ENCODE data around the gene TRIM54. TPM values are rescaled to one million over a fixed set of nuclear protein-coding genes. Genes with fewer than 3 reads are reported as not detected.

The TRIM54 gene
- polyA plus RNA-seq, 1 donor from 2014 or later, result not detected

- Histone ChIP-seq H3K36me3 (ENCODE audit: insufficient read depth, low read length) (no peaks in the 10 kb centered on the region), H4K20me1 (ENCODE audit: insufficient read depth) (no peaks in the 10 kb centered on the region), H3K9ac (ENCODE audit: low read length) (no peak overlapping the region), H3K27me3 (ENCODE audit: insufficient read depth, low read depth, low read length) (peaks cover 24% of the 10 kb centered on the region), H3K4me2 (ENCODE audit: low read length) (no peak overlapping the region), H3K9me2 (ENCODE audit: insufficient read depth, low read length) (no peaks in the 10 kb centered on the region), H3K27ac (ENCODE audit: low read length) (no peak overlapping the region), H2AFZ (ENCODE audit: low read depth, low read length) (no peak overlapping the region), H3K4me3 (ENCODE audit: low read length) (no peak overlapping the region), H3F3A (ENCODE audit: insufficient read depth, low read length, poor library complexity, severe bottlenecking) (no peaks in the 10 kb centered on the region), H3K79me2 (replicated peaks; ENCODE audit: insufficient read depth, low read length) (no peaks in the 10 kb centered on the region), H3K9me3 (ENCODE audit: low read length) (no peaks in the 10 kb centered on the region)
- no peak for TF ChIP-seq CTCF (IDR thresholded peaks at IDR 0.05; ENCODE audit: poor library complexity, severe bottlenecking)
- no peak for TF ChIP-seq SMC3 (conservative IDR thresholded peaks at IDR 0.05; ENCODE audit: poor library complexity)
- no peak for TF ChIP-seq MXI1 (conservative IDR thresholded peaks at IDR 0.05; ENCODE audit: poor library complexity, severe bottlenecking)
- no peak for TF ChIP-seq POLR2AphosphoS5 (IDR thresholded peaks at IDR 0.05)
- TF ChIP-seq EP300 (conservative IDR thresholded peaks at IDR 0.05; ENCODE audit: poor library complexity, severe bottlenecking), result no peak
- TF ChIP-seq EZH2 (IDR thresholded peaks at IDR 0.05; ENCODE audit: borderline replicate concordance, insufficient read depth, low read length, poor library complexity, severe bottlenecking), result no peak
- no peak for TF ChIP-seq TAF1 (IDR thresholded peaks at IDR 0.05; ENCODE audit: low read depth)
- no peak for TF ChIP-seq REST (IDR thresholded peaks at IDR 0.05; ENCODE audit: borderline replicate concordance)
- no peak for TF ChIP-seq RAD21 (conservative IDR thresholded peaks at IDR 0.05)
These were observed 11.6 kb upstream of the TRIM54 start for GRCh38 chr2:27270670-27271069.

GRCh38 chr2:27271631-27272340, 10.4 kb upstream of the TRIM54 start:
- H3K9me3 ChIP-seq (ENCODE audit: low read length), result no peaks in the 10 kb centered on the region
- H3K36me3 ChIP-seq (ENCODE audit: insufficient read depth, low read length), result no peaks in the 10 kb centered on the region
- H3F3A ChIP-seq (ENCODE audit: insufficient read depth, low read length, poor library complexity, severe bottlenecking), result no peaks in the 10 kb centered on the region
- no peak overlapping the region for H3K27ac ChIP-seq (ENCODE audit: low read length)
- H3K27me3 ChIP-seq (ENCODE audit: insufficient read depth, low read depth, low read length), result peaks cover 15% of the 10 kb centered on the region
- H3K79me2 ChIP-seq (replicated peaks; ENCODE audit: insufficient read depth, low read length), result no peaks in the 10 kb centered on the region
- no peak overlapping the region for H3K9ac ChIP-seq (ENCODE audit: low read length)
- H4K20me1 ChIP-seq (ENCODE audit: insufficient read depth), result no peaks in the 10 kb centered on the region
- TF ChIP-seq TAF1 (IDR thresholded peaks at IDR 0.05; ENCODE audit: low read depth) (no peak), RAD21 (conservative IDR thresholded peaks at IDR 0.05) (no peak), POLR2AphosphoS5 (IDR thresholded peaks at IDR 0.05) (no peak), REST (IDR thresholded peaks at IDR 0.05; ENCODE audit: borderline replicate concordance) (no peak), SMC3 (conservative IDR thresholded peaks at IDR 0.05; ENCODE audit: poor library complexity) (no peak), EP300 (conservative IDR thresholded peaks at IDR 0.05; ENCODE audit: poor library complexity, severe bottlenecking) (no peak), EZH2 (IDR thresholded peaks at IDR 0.05; ENCODE audit: borderline replicate concordance, insufficient read depth, low read length, poor library complexity, severe bottlenecking) (no peak), MXI1 (conservative IDR thresholded peaks at IDR 0.05; ENCODE audit: poor library complexity, severe bottlenecking) (no peak), CTCF (IDR thresholded peaks at IDR 0.05; ENCODE audit: poor library complexity, severe bottlenecking) (no peak)
- H3K4me3 ChIP-seq (ENCODE audit: low read length), result no peak overlapping the region
- H3K4me2 ChIP-seq (ENCODE audit: low read length), result no peak overlapping the region
- H3K9me2 ChIP-seq (ENCODE audit: insufficient read depth, low read length), result no peaks in the 10 kb centered on the region
- no peak overlapping the region for H2AFZ ChIP-seq (ENCODE audit: low read depth, low read length)

Measured in neural cell (in vitro differentiated cells).